ENCODE results near the gene WLS. TPM values are rescaled to one million over a fixed set of nuclear protein-coding genes. Genes with fewer than 3 reads are reported as not detected.

WLS gene
- total and polyA plus RNA-seq, 2 experiments from 2014 or later = 0.87 to 1.2 TPM

DNA sequence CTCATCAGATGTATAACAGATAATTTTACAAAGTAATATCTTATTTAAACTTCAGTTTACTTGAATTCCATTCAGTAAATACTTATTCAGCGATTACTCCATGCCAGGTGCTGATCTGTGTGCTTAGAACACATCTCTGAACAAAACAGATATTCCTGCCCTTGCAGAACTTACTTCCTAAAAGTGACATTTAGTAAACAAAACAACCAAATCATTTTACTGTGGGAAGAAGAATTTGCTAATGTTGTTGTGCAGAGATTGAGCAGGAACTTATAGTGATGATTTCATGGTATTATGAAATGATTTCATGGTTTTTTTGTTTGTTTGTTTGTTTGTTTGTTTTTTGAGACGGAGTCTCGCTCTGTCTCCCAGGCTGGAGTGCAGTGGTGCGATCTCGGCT lies 39.3 kb upstream of the WLS start:
- DNase-seq (ENCODE audit: low spot score) = no peak
- Mint-ChIP-seq H3K27me3 (ENCODE audit: insufficient read depth, low read depth, poor library complexity) (peaks cover 29% of the 10 kb centered on the region), H3K4me3 (no peak overlapping the region), H3K27ac (no peak overlapping the region), H3K9me3 (no peaks in the 10 kb centered on the region), H3K36me3 (ENCODE audit: low read depth) (no peaks in the 10 kb centered on the region), H3K4me1 (peaks cover 7% of the 10 kb centered on the region; the same call in 2 of the 3 replicates)
- Histone ChIP-seq H4K20me1 (replicated peaks; ENCODE audit: insufficient read depth) (no peaks in the 10 kb centered on the region; the same call in none of the 2 replicates), H3K27me3 (ENCODE audit: insufficient read depth) (peaks cover 45% of the 10 kb centered on the region), H2AFZ (no peak overlapping the region), H3K79me2 (replicated peaks; ENCODE audit: insufficient read depth) (no peaks in the 10 kb centered on the region), H3K27ac (ENCODE audit: low read depth) (no peak overlapping the region), H3K4me2 (no peak overlapping the region), H3K36me3 (ENCODE audit: insufficient read depth) (no peaks in the 10 kb centered on the region), H3K9me2 (ENCODE audit: insufficient read depth) (no peaks in the 10 kb centered on the region; the same call in 1 of the 2 replicates), H3K4me3 (no peak overlapping the region), H3K4me1 (ENCODE audit: insufficient read depth) (peaks cover 5% of the 10 kb centered on the region; the same call in 1 of the 2 replicates), H3F3A (replicated peaks; ENCODE audit: low read depth) (no peaks in the 10 kb centered on the region)
- TF ChIP-seq ZNF114 (CRISPR knock-in tag; IDR thresholded peaks at IDR 0.05) = no peak
- no peak for TF ChIP-seq JUNB (IDR thresholded peaks at IDR 0.05; ENCODE audit: unreplicated experiment)
- no peak for ATAC-seq

GRCh38 chr1:68270951-68271350 lies 38.6 kb upstream of the WLS start:
- no peak overlapping the region for H2AFZ ChIP-seq
- H3K4me1 ChIP-seq (ENCODE audit: insufficient read depth) = peaks cover 2% of the 10 kb centered on the region; the same call in 1 of the 2 replicates
- H4K20me1 ChIP-seq (replicated peaks; ENCODE audit: insufficient read depth) = no peaks in the 10 kb centered on the region; the same call in none of the 2 replicates
- peaks cover 26% of the 10 kb centered on the region for H3K27me3 Mint-ChIP-seq (ENCODE audit: insufficient read depth, low read depth, poor library complexity)
- H3K4me1 Mint-ChIP-seq = peaks cover 2% of the 10 kb centered on the region; the same call in 1 of the 3 replicates
- H3K9me2 ChIP-seq (ENCODE audit: insufficient read depth) = no peaks in the 10 kb centered on the region; the same call in 1 of the 2 replicates
- H3K9me3 Mint-ChIP-seq = no peaks in the 10 kb centered on the region
- no peak overlapping the region for H3K4me2 ChIP-seq
- H3K27ac Mint-ChIP-seq = no peak overlapping the region
- no peak overlapping the region for H3K27ac ChIP-seq (ENCODE audit: low read depth)
- H3K79me2 ChIP-seq (replicated peaks; ENCODE audit: insufficient read depth) = no peaks in the 10 kb centered on the region
- H3K27me3 ChIP-seq (ENCODE audit: insufficient read depth) = peaks cover 43% of the 10 kb centered on the region
- no peak for ATAC-seq
- no peaks in the 10 kb centered on the region for H3K36me3 ChIP-seq (ENCODE audit: insufficient read depth)
- no peaks in the 10 kb centered on the region for H3K36me3 Mint-ChIP-seq (ENCODE audit: low read depth)
- no peaks in the 10 kb centered on the region for H3F3A ChIP-seq (replicated peaks; ENCODE audit: low read depth)
- TF ChIP-seq, protein P1, sequence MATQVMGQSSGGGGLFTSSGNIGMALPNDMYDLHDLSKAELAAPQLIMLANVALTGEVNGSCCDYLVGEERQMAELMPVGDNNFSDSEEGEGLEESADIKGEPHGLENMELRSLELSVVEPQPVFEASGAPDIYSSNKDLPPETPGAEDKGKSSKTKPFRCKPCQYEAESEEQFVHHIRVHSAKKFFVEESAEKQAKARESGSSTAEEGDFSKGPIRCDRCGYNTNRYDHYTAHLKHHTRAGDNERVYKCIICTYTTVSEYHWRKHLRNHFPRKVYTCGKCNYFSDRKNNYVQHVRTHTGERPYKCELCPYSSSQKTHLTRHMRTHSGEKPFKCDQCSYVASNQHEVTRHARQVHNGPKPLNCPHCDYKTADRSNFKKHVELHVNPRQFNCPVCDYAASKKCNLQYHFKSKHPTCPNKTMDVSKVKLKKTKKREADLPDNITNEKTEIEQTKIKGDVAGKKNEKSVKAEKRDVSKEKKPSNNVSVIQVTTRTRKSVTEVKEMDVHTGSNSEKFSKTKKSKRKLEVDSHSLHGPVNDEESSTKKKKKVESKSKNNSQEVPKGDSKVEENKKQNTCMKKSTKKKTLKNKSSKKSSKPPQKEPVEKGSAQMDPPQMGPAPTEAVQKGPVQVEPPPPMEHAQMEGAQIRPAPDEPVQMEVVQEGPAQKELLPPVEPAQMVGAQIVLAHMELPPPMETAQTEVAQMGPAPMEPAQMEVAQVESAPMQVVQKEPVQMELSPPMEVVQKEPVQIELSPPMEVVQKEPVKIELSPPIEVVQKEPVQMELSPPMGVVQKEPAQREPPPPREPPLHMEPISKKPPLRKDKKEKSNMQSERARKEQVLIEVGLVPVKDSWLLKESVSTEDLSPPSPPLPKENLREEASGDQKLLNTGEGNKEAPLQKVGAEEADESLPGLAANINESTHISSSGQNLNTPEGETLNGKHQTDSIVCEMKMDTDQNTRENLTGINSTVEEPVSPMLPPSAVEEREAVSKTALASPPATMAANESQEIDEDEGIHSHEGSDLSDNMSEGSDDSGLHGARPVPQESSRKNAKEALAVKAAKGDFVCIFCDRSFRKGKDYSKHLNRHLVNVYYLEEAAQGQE (IDR thresholded peaks at IDR 0.05; ENCODE audit: unreplicated experiment) = no peak
- no peak for TF ChIP-seq POLR2AphosphoS5 (IDR thresholded peaks at IDR 0.05; ENCODE audit: low read depth)
- DNase-seq (ENCODE audit: low spot score) = no peak
- no peak overlapping the region for H3K4me3 ChIP-seq
- H3K4me3 Mint-ChIP-seq = no peak overlapping the region

GRCh38 chr1:68269637-68270430 lies 37.5 kb upstream of the WLS start:
- peaks cover 32% of the 10 kb centered on the region for H3K27me3 ChIP-seq (ENCODE audit: insufficient read depth)
- peak; percentile 30 for DNase-seq (ENCODE audit: low spot score)
- no peaks in the 10 kb centered on the region for H3K9me2 ChIP-seq (ENCODE audit: insufficient read depth)
- H3K27ac Mint-ChIP-seq = no peak overlapping the region
- no peaks in the 10 kb centered on the region for H3F3A ChIP-seq (replicated peaks; ENCODE audit: low read depth)
- peak; percentile 45; the same call in 2 of the 3 replicates for ATAC-seq
- H3K4me1 ChIP-seq (ENCODE audit: insufficient read depth) = no peaks in the 10 kb centered on the region
- no peaks in the 10 kb centered on the region for H3K4me1 Mint-ChIP-seq
- no peaks in the 10 kb centered on the region for H3K36me3 ChIP-seq (ENCODE audit: insufficient read depth)
- H4K20me1 ChIP-seq (replicated peaks; ENCODE audit: insufficient read depth) = no peaks in the 10 kb centered on the region; the same call in none of the 2 replicates
- H3K27me3 Mint-ChIP-seq (ENCODE audit: insufficient read depth, low read depth, poor library complexity) = peaks cover 16% of the 10 kb centered on the region
- no peaks in the 10 kb centered on the region for H3K79me2 ChIP-seq (replicated peaks; ENCODE audit: insufficient read depth)
- no peaks in the 10 kb centered on the region for H3K9me3 Mint-ChIP-seq
- no peak overlapping the region for H3K4me3 Mint-ChIP-seq
- H3K27ac ChIP-seq (ENCODE audit: low read depth) = no peak overlapping the region
- H3K36me3 Mint-ChIP-seq (ENCODE audit: low read depth) = no peaks in the 10 kb centered on the region
- no peak overlapping the region for H2AFZ ChIP-seq
- H3K4me3 ChIP-seq = no peak overlapping the region
- no peak overlapping the region for H3K4me2 ChIP-seq
- no peak for TF ChIP-seq STAT1 (IDR thresholded peaks at IDR 0.05; ENCODE audit: unreplicated experiment)
- no peak for TF ChIP-seq ETS1 (IDR thresholded peaks at IDR 0.05)
- TF ChIP-seq EZH2 (IDR thresholded peaks at IDR 0.05; ENCODE audit: low read depth, unreplicated experiment) = no peak
- TF ChIP-seq CREB1 (CRISPR knock-in tag; IDR thresholded peaks at IDR 0.05; ENCODE audit: low read depth) = no peak
